Measurements from ENCODE around the gene CDON. TPM values are rescaled to one million over a fixed set of nuclear protein-coding genes. Genes with fewer than 3 reads are reported as not detected.
A peak's percentile ranks its signal among the peaks of the same experiment; 100 is the strongest.

The CDON gene
- total and polyA plus RNA-seq, 12 donors, result 1.4 to 17.1 (median 8.9) TPM

DNA sequence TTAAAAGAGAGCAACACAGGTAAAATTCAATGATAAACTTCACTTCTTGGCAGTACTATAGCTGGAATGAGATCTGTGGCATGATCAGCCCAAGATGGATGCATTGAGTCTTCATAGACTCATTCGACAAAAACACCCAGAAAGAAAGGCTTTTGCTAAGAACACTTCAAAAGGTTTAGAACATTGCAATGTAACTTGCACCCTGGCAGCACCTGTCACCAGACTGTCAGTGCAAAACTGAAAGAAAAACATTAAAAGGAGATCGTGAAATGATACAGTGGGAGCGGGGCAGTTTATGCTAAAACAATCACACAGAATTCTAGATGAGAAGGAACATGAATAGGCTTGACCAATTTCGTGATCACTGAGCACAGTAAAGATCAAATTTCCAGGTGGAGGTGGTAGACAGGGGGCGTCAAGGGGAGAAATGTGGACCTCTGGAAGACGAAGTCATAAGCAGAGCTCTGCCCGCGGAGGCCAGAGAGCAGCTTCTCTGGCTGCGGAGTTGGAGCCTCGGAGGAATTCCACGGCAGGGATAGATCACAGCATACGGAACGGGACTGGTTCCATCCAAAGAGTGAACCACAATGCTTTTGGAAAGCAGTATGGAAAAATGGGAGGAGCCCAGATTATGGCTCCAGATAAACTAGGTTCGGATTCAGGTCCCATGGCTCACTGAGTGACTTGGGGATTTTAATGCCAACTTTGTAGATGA is 104.9 kb downstream of the CDON start:
- intact Hi-C loops (cut with DNase I), result loop anchor here in 1 of 10 donors (10.0 kb wide), 1 partner anchor 67 kb away; no protein-coding TSS in a partner anchor
- Histone ChIP-seq H3K36me3 (peaks cover 0 to 33% (median 0%) of the 10 kb centered on the region in 9 donors), H3K27ac (no peak overlapping the region), H3K9me3 (peaks cover 0 to 13% (median 4%) of the 10 kb centered on the region in 11 donors), H3K4me1 (peaks cover 0 to 8% (median 4%) of the 10 kb centered on the region in 9 donors), H3K4me3 (no peak overlapping the region), H3K27me3 (peaks cover 0 to 6% (median 0%) of the 10 kb centered on the region in 7 donors)
- DNase-seq, result no peak
- no peak for ATAC-seq
- TF ChIP-seq, protein P1, sequence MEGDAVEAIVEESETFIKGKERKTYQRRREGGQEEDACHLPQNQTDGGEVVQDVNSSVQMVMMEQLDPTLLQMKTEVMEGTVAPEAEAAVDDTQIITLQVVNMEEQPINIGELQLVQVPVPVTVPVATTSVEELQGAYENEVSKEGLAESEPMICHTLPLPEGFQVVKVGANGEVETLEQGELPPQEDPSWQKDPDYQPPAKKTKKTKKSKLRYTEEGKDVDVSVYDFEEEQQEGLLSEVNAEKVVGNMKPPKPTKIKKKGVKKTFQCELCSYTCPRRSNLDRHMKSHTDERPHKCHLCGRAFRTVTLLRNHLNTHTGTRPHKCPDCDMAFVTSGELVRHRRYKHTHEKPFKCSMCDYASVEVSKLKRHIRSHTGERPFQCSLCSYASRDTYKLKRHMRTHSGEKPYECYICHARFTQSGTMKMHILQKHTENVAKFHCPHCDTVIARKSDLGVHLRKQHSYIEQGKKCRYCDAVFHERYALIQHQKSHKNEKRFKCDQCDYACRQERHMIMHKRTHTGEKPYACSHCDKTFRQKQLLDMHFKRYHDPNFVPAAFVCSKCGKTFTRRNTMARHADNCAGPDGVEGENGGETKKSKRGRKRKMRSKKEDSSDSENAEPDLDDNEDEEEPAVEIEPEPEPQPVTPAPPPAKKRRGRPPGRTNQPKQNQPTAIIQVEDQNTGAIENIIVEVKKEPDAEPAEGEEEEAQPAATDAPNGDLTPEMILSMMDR (IDR thresholded peaks at IDR 0.05), result no peak
- WGBS, 2 donors, result 87 to 92% methylated on average over 14 of the region's 14 CpGs

DNA sequence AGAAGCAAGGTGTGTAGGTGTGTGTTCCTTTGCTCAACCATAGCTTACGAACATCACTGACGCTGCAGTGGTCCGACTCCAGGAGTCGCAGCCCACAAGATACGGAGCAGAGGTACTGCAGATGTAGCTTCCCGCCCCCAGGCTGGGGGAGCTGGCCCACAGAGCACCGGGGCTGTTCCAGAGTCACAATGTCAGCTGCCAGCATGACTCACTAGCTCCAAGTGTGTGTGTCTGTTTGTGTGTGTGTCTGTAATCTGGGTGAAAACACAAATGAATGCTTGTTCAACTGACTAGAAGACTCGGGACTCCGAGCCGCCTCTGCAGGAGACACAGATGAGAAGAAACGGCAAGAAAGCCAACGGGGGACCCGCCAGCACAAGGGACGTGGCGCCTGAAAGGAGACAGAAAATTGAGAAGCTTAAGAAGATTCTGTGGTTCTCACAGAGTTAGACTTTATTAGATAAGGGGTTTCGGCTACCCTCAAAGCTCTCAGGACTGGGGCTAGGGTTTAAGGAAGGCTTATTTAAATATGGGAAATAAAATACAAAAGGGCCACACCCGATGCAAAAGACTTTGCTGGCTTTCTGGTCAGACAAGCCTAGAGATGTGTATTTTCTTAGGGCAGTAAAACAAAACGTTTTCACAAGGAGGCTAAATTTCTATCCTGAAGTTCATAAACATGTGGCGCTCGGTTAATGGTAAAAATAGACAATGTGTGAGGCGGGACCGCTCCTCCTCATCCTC is 106.1 kb downstream of the CDON start:
- TF ChIP-seq, protein P1 (IDR thresholded peaks at IDR 0.05), result peak in 1 of 9 donors; percentile 5
- peak overlapping the region in 6 of 10 donors; percentile 14 to 62 (median 43) for H3K27ac ChIP-seq
- H3K4me1 ChIP-seq, result peaks cover 1 to 20% (median 13%) of the 10 kb centered on the region in 9 donors
- ATAC-seq, result peak; percentile 56 to 81 (median 74)
- 78 to 79% methylated on average over 22 of the region's 22 CpGs for WGBS, 2 donors
- peaks cover 0 to 21% (median 0%) of the 10 kb centered on the region in 9 donors for H3K36me3 ChIP-seq
- intact Hi-C loops (cut with DNase I), result loop anchor here in 1 of 10 donors (10.0 kb wide), 1 partner anchor 68 kb away; no protein-coding TSS in a partner anchor
- H3K4me3 ChIP-seq, result no peak overlapping the region
- peak; percentile 50 to 58 for DNase-seq
- H3K27me3 ChIP-seq, result peaks cover 0 to 6% (median 0%) of the 10 kb centered on the region in 7 donors
- peaks cover 0 to under 1% (median 0%) of the 10 kb centered on the region in 11 donors for H3K9me3 ChIP-seq

DNA sequence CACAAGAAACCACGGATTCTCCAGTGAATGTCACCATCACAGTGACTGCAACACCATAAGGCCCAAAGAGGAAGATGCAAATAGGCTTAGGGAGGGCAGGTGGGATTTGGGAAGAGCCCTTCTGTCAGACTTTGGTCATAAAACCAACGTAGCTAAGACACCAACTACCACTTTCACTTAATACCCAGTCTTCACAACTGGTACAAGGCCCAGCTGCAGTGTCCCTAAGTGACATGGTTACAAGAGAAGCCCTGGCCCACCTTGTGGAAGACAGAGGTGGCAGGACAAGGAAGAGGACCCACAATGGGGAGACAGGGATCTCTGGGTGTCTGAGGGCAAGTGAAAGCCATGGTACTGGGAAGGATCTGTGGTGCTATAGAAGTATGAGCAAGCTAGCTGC is 106.8 kb downstream of the CDON start:
- intact Hi-C loops (cut with DNase I), result loop anchor here in 1 of 10 donors (10.0 kb wide), 1 partner anchor 69 kb away; no protein-coding TSS in a partner anchor
- ATAC-seq (no peak), DNase-seq (no peak)
- Histone ChIP-seq H3K27me3 (peaks cover 0 to 6% (median 0%) of the 10 kb centered on the region in 7 donors), H3K9me3 (no peaks in the 10 kb centered on the region), H3K36me3 (peaks cover 0 to 14% (median 0%) of the 10 kb centered on the region in 9 donors), H3K4me1 (peaks cover 5 to 27% (median 18%) of the 10 kb centered on the region in 9 donors), H3K4me3 (no peak overlapping the region), H3K27ac (peak overlapping the region in 7 of 10 donors; percentile 15 to 62 (median 35))
- TF ChIP-seq, protein P1 (IDR thresholded peaks at IDR 0.05), result no peak
- 99 to 100% methylated on average over 2 of the region's 2 CpGs for WGBS, 2 donors

Data from heart right ventricle (tissue), 16 donors.